Colonic mucosa (tissue), 4 donors: Measurements from ENCODE around the gene MYO16. TPM values are rescaled to one million over a fixed set of nuclear protein-coding genes. Genes with fewer than 3 reads are reported as not detected.

Experiments used
- DNase-seq: peaks from one replicate; pipeline ENCODE4 v3.0.0-alpha.2; 2020
- H3K27ac ChIP-seq: fragments of 200-600 bp; one replicate; pipeline ENCODE4 v1.8.0; 2021
- H3K27me3 ChIP-seq: fragments of 200-600 bp; one replicate; pipeline ENCODE4 v1.8.0; 2021
- H3K36me3 ChIP-seq: fragments of 200-600 bp; one replicate; pipeline ENCODE4 v1.8.0; 2021
- H3K4me1 ChIP-seq: fragments of 200-600 bp; one replicate; pipeline ENCODE4 v1.8.0; 2021; ENCODE audit warnings: mild to moderate bottlenecking
- H3K4me3 ChIP-seq: fragments of 200-600 bp; one replicate; pipeline ENCODE4 v1.8.0; 2021
- H3K9ac ChIP-seq, 2 donors: one replicate each; pipeline ENCODE4 v1.7.0; 2013; ENCODE audit warnings: control low read depth in 2 of 2, low read depth in 2 of 2, low read length in 2 of 2
- H3K9me3 ChIP-seq: fragments of 200-600 bp; one replicate; pipeline ENCODE4 v1.8.0; 2021
- CTCF ChIP-seq: fragments of 200-600 bp; IDR thresholded peaks from one replicate; pipeline ENCODE4 v1.8.0; 2022; ENCODE audit warnings: antibody characterized with exemption, mild to moderate bottlenecking
- intact Hi-C: fragments of 100-400 bp; cut with DNase I; formaldehyde crosslinking; loops from one replicate; pipeline ENCODE4 v1.14.1; 2022
- total RNA-seq, 2 donors: library from RNA; stranded (reverse); fragmentation: NEBNext Ultra II Directional in 1 of 2; extraction: Animal tissue kit (Norgen Biotek cat#: 25700) in 1 of 2; gene quantifications; one replicate each; pipeline ENCODE4 v1.2.1, GENCODE V29; 2021
- donor health status: healthy.
- donor health status: DM: no; HTN: no; CAD: no.
- donor health status: DM: no; HTN: no; CAD: no.

The MYO16 gene
- total RNA-seq, 2 donors from 2014 or later, result 0.05 TPM; not detected in 1

GRCh38 chr13:109256866-109257760 is 627.7 kb downstream of the MYO16 start:
- Histone ChIP-seq H3K4me1 (no peaks in the 10 kb centered on the region), H3K27me3 (no peaks in the 10 kb centered on the region), H3K36me3 (no peaks in the 10 kb centered on the region), H3K4me3 (no peak overlapping the region), H3K27ac (no peak overlapping the region), H3K9ac (no peak overlapping the region), H3K9me3 (no peaks in the 10 kb centered on the region)
- no peak for TF ChIP-seq CTCF
- no peak for DNase-seq
- intact Hi-C loops, result no loop called here
